Mucosa of descending colon (tissue), 3 donors: Measurements from ENCODE around the gene KIF6. TPM values are rescaled to one million over a fixed set of nuclear protein-coding genes. Genes with fewer than 3 reads are reported as not detected.

Source experiments
- ATAC-seq: fragments of 200-7000 bp; cut with Tn5 transposase; one replicate; pipeline ENCODE4 v1.9.1; 2020; ENCODE audit warnings: mild to moderate bottlenecking, moderate library complexity
- DNase-seq, 3 donors: peaks; one replicate each; pipeline ENCODE4 v3.0.0-alpha.2; 2020
- H3K36me3 ChIP-seq: fragments of 200-600 bp; one replicate; pipeline ENCODE4 v1.8.0; 2021; ENCODE audit warnings: low read depth, mild to moderate bottlenecking
- H3K4me1 ChIP-seq: fragments of 200-600 bp; one replicate; pipeline ENCODE4 v1.8.0; 2021; ENCODE audit warnings: low read depth, mild to moderate bottlenecking
- H3K4me3 ChIP-seq: fragments of 200-600 bp; one replicate; pipeline ENCODE4 v1.8.0; 2021; ENCODE audit warnings: mild to moderate bottlenecking
- H3K9me3 ChIP-seq: fragments of 200-600 bp; one replicate; pipeline ENCODE4 v1.8.0; 2021; ENCODE audit warnings: mild to moderate bottlenecking
- intact Hi-C, 2 donors: fragments of 100-400 bp; cut with DNase I in 1 of 2; cut with micrococcal nuclease in 1 of 2; formaldehyde crosslinking; loops; one replicate each; pipeline versions ENCODE4 v1.11.0 to v1.11.1; 2022; cut with DNase I, micrococcal nuclease
- total RNA-seq, 3 donors: library from RNA; stranded (reverse); fragmentation: NEBNext Ultra II Directional in 2 of 3; extraction: Animal tissue kit (Norgen Biotek cat#: 25700) in 2 of 3; gene quantifications; one replicate each; pipeline versions ENCODE4 v1.2.1 to v1.2.4, GENCODE V29; 2021 to 2023
- TF ChIP-seq, protein P1 (sequence below): fragments of 200-600 bp; IDR thresholded peaks from one replicate; pipeline ENCODE4 v1.8.0; 2022; ENCODE audit warnings: antibody characterized with exemption, mild to moderate bottlenecking
- donor health status: DM: no; HTN: no; CAD: no; lungs with moderate emphysema.
- donor health status: DM: no; HTN: no; CAD: no.
- donor health status: DM: no; HTN: yes; CAD: no.

The KIF6 gene
- total RNA-seq, 3 donors from 2014 or later, result 0.24 to 0.85 (median 0.52) TPM

DNA sequence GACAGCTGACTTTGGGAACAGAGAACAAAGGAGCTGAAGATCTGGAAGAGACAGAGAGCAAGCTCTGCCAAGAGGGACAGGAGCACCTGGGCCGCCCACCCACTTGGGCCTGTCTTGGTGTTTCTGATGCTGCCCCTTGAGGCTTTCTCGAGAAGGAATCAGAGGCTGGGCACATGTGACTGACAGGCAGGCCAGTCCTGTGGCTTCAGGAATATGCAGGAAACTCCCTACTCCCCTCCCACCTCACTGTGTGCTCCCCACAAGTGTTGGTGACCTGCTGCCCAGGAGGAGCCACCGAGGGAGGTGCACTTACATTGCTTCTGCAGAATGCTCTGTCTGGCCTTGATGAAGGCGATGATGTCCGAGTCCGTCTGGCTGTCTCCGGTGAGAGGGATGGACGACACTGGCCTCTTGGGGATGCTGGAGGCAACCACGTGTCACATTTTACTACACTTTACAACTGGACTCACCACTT lies 381.8 kb downstream of the KIF6 start:
- TF ChIP-seq, protein P1, sequence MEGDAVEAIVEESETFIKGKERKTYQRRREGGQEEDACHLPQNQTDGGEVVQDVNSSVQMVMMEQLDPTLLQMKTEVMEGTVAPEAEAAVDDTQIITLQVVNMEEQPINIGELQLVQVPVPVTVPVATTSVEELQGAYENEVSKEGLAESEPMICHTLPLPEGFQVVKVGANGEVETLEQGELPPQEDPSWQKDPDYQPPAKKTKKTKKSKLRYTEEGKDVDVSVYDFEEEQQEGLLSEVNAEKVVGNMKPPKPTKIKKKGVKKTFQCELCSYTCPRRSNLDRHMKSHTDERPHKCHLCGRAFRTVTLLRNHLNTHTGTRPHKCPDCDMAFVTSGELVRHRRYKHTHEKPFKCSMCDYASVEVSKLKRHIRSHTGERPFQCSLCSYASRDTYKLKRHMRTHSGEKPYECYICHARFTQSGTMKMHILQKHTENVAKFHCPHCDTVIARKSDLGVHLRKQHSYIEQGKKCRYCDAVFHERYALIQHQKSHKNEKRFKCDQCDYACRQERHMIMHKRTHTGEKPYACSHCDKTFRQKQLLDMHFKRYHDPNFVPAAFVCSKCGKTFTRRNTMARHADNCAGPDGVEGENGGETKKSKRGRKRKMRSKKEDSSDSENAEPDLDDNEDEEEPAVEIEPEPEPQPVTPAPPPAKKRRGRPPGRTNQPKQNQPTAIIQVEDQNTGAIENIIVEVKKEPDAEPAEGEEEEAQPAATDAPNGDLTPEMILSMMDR, result no peak
- H3K9me3 ChIP-seq, result no peaks in the 10 kb centered on the region
- H3K4me3 ChIP-seq, result no peak overlapping the region
- DNase-seq (no peak), ATAC-seq (no peak)
- no peaks in the 10 kb centered on the region for H3K36me3 ChIP-seq
- intact Hi-C loops, result no loop called here
- no peaks in the 10 kb centered on the region for H3K4me1 ChIP-seq

GRCh38 chr6:39342692-39343395 lies 382.4 kb downstream of the KIF6 start:
- Histone ChIP-seq H3K4me1 (no peaks in the 10 kb centered on the region), H3K36me3 (no peaks in the 10 kb centered on the region), H3K4me3 (no peak overlapping the region), H3K9me3 (no peaks in the 10 kb centered on the region)
- DNase-seq (peak in 1 of 3 donors; percentile 23), ATAC-seq (peak; percentile 14)
- intact Hi-C loops, result no loop called here
- TF ChIP-seq, protein P1, result no peak

- Histone ChIP-seq H3K36me3 (no peaks in the 10 kb centered on the region), H3K4me3 (no peak overlapping the region), H3K9me3 (no peaks in the 10 kb centered on the region), H3K4me1 (no peaks in the 10 kb centered on the region)
- intact Hi-C loops, result no loop called here
- ATAC-seq (no peak), DNase-seq (no peak)
- TF ChIP-seq, protein P1, result no peak
Measured at GRCh38 chr6:39341937-39342336, 383.3 kb downstream of the KIF6 start.

DNA sequence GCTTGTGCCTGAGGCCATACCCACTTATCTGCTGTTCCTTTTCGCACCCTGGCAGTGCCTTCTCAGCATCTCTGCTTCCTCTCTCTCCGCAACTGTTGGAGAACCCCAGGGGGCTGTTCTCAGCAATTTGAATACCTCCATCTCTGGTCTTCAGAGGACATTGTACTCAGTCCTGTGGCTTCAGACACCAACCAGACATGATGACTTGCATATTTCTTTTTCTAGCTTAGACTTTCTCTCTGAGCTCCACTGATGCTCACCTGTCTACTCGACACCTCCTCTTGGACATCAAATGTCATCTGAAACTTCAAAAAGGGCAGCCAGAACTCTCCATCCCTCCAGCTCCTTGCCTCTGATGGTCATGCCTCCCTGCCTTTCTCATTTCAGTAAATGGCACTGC lies 383.9 kb downstream of the KIF6 start:
- ATAC-seq, result no peak
- H3K4me3 ChIP-seq, result no peak overlapping the region
- H3K9me3 ChIP-seq, result no peaks in the 10 kb centered on the region
- H3K36me3 ChIP-seq, result no peaks in the 10 kb centered on the region
- DNase-seq, result no peak
- H3K4me1 ChIP-seq, result no peaks in the 10 kb centered on the region
- intact Hi-C loops, result no loop called here
- TF ChIP-seq, protein P1, result no peak

DNA sequence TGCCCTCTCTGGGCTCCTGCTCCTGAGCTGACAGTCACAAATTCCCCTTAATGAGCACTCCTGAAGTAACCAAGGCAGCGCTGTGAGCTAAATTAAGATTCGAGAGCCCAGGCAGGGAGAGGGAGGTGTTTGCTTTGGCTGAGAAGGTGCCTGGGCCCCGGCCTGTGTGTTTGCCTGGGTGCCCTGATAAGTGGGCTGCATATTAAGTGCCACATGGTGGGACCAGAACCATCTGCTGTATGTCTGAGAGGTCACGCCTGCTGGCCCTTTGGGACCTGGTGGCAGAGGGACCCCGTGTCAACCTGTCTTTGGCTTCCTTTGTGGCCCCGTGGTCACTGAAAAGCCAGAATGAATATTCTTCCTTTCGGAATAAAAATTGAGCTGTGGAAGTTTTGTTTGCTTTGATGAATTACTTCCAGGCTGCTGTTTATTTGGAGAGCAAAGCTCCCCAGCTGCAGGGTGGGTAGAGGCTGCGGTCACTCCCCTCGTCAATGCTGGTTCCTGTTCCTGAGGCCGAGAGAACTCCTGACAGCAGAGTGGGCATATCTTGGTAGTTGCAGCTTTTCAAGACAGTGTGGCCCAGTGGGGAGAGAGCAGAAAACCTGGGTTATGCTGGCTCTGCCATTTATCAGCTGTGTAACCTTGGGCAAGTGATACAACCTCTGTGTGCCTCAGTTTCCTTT lies 385.2 kb downstream of the KIF6 start:
- ATAC-seq, result no peak

More for the DNA sequence above, 385.2 kb downstream of the KIF6 start:
- Histone ChIP-seq H3K36me3 (no peaks in the 10 kb centered on the region), H3K9me3 (no peaks in the 10 kb centered on the region), H3K4me3 (no peak overlapping the region), H3K4me1 (no peaks in the 10 kb centered on the region)
- DNase-seq, result peak in 1 of 3 donors; percentile 16
- TF ChIP-seq, protein P1, result no peak
- intact Hi-C loops, result no loop called here
